A673 (cell line): ENCODE results near the gene SH3RF2. TPM values are rescaled to one million over a fixed set of nuclear protein-coding genes. Genes with fewer than 3 reads are reported as not detected.

ENCODE experiments used
- BruUV-seq: library from RNA; stranded (reverse); fragments of 400-500 nt; replicated peaks from 2 replicates; lab custom pipeline; 2021; lab: Mats Ljungman, UMichigan
- CTCF ChIA-PET: fragments of 300-600 bp; sonication (Branson Sonifier 250); formaldehyde crosslinking; loops from one replicate; lab custom pipeline; 2022; ENCODE audit warnings: antibody characterized with exemption; lab: Charles Lee
- POLR2A ChIA-PET: fragments of 300-600 bp; sonication (Branson Sonifier 250); formaldehyde crosslinking; loops from one replicate; lab custom pipeline; 2022; ENCODE audit warnings: antibody characterized with exemption; ENCODE audit not compliant: low non-redundant PET; lab: Charles Lee
- DNase-seq: peaks from one replicate; pipeline ENCODE4 v3.0.0-alpha.2; 2015; ENCODE audit warnings: low spot score
- H3K27ac ChIP-seq: fragments of 200-600 bp; sonication (generic); 2 replicates; pipeline ENCODE4 v1.5.1; 2016; ENCODE audit warnings: mixed run types, low read depth, mild to moderate bottlenecking, mixed read lengths, antibody characterized with exemption, low read length; ENCODE audit not compliant: poor library complexity, severe bottlenecking
- H3K27me3 ChIP-seq: fragments of 200-600 bp; sonication (generic); replicated peaks from 2 replicates; pipeline ENCODE4 v1.6.1; 2017; ENCODE audit warnings: mixed run types, low read depth, mild to moderate bottlenecking, mixed read lengths, antibody characterized with exemption, low read length; ENCODE audit not compliant: insufficient read depth, poor library complexity
- H3K36me3 ChIP-seq: fragments of 200-600 bp; sonication (generic); 2 replicates; pipeline ENCODE4 v1.6.1; 2016; ENCODE audit warnings: mixed run types, mild to moderate bottlenecking, mixed read lengths, antibody characterized with exemption, low read length; ENCODE audit not compliant: insufficient read depth, poor library complexity, severe bottlenecking
- H3K4me1 ChIP-seq: fragments of 200-600 bp; sonication (generic); 2 replicates; pipeline ENCODE4 v1.6.1; 2017; ENCODE audit warnings: mixed run types, mild to moderate bottlenecking, mixed read lengths, antibody characterized with exemption, low read length; ENCODE audit not compliant: insufficient read depth, poor library complexity, severe bottlenecking
- H3K4me3 ChIP-seq: fragments of 200-600 bp; sonication (generic); 2 replicates; pipeline ENCODE4 v1.5.1; 2016; ENCODE audit warnings: low read depth, mixed run types, mild to moderate bottlenecking, mixed read lengths, low read length; ENCODE audit not compliant: poor library complexity, severe bottlenecking
- H3K9me3 ChIP-seq: fragments of 200-600 bp; sonication (generic); 2 replicates; pipeline ENCODE4 v1.6.1; 2016; ENCODE audit warnings: mixed run types, low read depth, mild to moderate bottlenecking, mixed read lengths, antibody characterized with exemption, low read length; ENCODE audit not compliant: poor library complexity, severe bottlenecking
- CTCF ChIP-seq: fragments of 300-800, 200-600 bp; sonication (generic); conservative IDR thresholded peaks from 2 replicates; pipeline ENCODE4 v1.5.1; 2017; ENCODE audit warnings: low read depth, mild to moderate bottlenecking, antibody characterized with exemption, low read length, moderate library complexity, mixed read lengths
- EZH2 ChIP-seq: fragments of 200-600 bp; sonication (generic); IDR thresholded peaks from 2 replicates; pipeline ENCODE4 v1.6.1; 2017; ENCODE audit warnings: borderline replicate concordance, low read depth, mild to moderate bottlenecking, mixed read lengths, antibody characterized with exemption, low read length; ENCODE audit not compliant: poor library complexity, severe bottlenecking
- intact Hi-C: fragments of 100-400 bp; cut with micrococcal nuclease; formaldehyde crosslinking; loops from one replicate; pipeline ENCODE4 v1.10.0; 2022; ENCODE audit not compliant: unreplicated experiment
- total RNA-seq: library from RNA; stranded (reverse); gene quantifications from 2 replicates; pipeline ENCODE4 v1.2.3, GENCODE V29; 2021

SH3RF2 gene
- total RNA-seq, 1 experiment from 2014 or later: 21.1 TPM

DNA sequence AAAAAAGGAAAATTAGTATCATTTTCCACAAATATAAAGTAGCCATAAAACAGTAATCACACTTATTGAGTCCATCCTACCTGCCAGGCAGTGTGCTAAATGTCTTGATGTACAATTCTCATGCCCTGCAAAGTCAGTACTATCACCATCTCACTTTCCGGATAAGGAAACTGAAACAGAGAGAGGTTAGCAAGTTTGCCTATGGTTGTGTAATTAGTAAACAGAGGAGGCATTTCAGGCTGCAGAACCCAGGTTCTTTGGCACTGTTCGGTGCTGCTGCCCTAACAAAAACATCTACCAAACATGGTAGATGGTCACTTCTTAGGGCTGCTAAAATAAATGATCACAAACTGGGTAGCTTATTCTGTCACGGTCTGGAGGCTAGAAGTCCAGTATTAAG, 146.4 kb downstream of the SH3RF2 start:
- H3K27ac ChIP-seq: no peak overlapping the region
- intact Hi-C loops: no loop called here
- no peak overlapping the region for H3K4me3 ChIP-seq
- no peaks in the 10 kb centered on the region for H3K9me3 ChIP-seq
- ChIA-PET CTCF (no interaction called here), POLR2A (no interaction called here)
- H3K4me1 ChIP-seq: no peaks in the 10 kb centered on the region
- H3K36me3 ChIP-seq: no peaks in the 10 kb centered on the region
- no peak for DNase-seq
- no peak for TF ChIP-seq CTCF
- no peak for TF ChIP-seq EZH2
- no peaks in the 10 kb centered on the region for H3K27me3 ChIP-seq
- no TSS peak for BruUV-seq

DNA sequence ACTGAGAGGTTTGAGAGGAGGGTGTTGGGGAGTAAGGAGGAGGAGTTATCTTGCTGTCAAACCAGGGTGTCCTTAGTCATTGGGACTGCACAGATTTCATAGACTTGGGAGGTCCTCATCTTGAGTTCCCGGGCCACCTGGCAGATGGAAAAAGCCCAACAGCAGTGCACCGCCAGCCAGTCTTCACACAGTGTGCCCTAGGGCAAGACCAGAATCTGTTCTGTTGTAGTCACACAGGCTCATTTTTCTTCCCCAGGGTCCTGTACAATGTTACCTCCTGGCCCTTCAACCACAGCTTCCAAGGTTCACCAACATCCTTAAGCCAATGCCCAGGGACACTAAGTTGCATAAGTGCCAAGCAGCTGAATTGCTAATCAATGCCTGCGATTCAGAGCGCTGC, 148.0 kb downstream of the SH3RF2 start:
- Histone ChIP-seq H3K4me3 (no peak overlapping the region), H3K9me3 (no peaks in the 10 kb centered on the region), H3K36me3 (no peaks in the 10 kb centered on the region), H3K4me1 (no peaks in the 10 kb centered on the region), H3K27ac (no peak overlapping the region), H3K27me3 (no peaks in the 10 kb centered on the region)
- intact Hi-C loops: no loop called here
- BruUV-seq: no TSS peak
- ChIA-PET CTCF (no interaction called here), POLR2A (no interaction called here)
- TF ChIP-seq CTCF (no peak), EZH2 (no peak)
- DNase-seq: no peak

- no peak overlapping the region for H3K27ac ChIP-seq
- TF ChIP-seq EZH2 (no peak), CTCF (no peak)
- intact Hi-C loops: no loop called here
- DNase-seq: no peak
- H3K4me1 ChIP-seq: no peaks in the 10 kb centered on the region
- H3K27me3 ChIP-seq: no peaks in the 10 kb centered on the region
- no TSS peak for BruUV-seq
- no peaks in the 10 kb centered on the region for H3K9me3 ChIP-seq
- no peak overlapping the region for H3K4me3 ChIP-seq
- H3K36me3 ChIP-seq: no peaks in the 10 kb centered on the region
- CTCF ChIA-PET: no interaction called here
- POLR2A ChIA-PET: no interaction called here
Observed at GRCh38 chr5:146088098-146088497, 151.7 kb downstream of the SH3RF2 start.
